Ecto neural progenitor cell (in vitro differentiated cells): ENCODE measurements around the gene LMBR1.
"Not testable (repeated sequence)": the region's sequence is repeated elsewhere in the genome, so short reads cannot be mapped to it uniquely, and the experiment has no call there.

Experiments
- DNase-seq: peaks from one replicate; pipeline ENCODE4 v3.0.0-alpha.2; 2018; ENCODE audit warnings: low spot score

The LMBR1 gene

GRCh38 chr7:156903232-156903909, 10.4 kb upstream of the LMBR1 start:
- no peak for DNase-seq

GRCh38 chr7:156900093-156900492, 7.1 kb upstream of the LMBR1 start:
- not testable (repeated sequence) for DNase-seq

- DNase-seq = no peak
Measured at GRCh38 chr7:156898938-156899337, 6.0 kb upstream of the LMBR1 start.

GRCh38 chr7:156897673-156898072, 4.7 kb upstream of the LMBR1 start:
- no peak for DNase-seq

GRCh38 chr7:156896388-156897022, 3.5 kb upstream of the LMBR1 start:
- no peak for DNase-seq

- DNase-seq = no peak
Measured at GRCh38 chr7:156895024-156895780, 2.2 kb upstream of the LMBR1 start.

GRCh38 chr7:156892081-156892800, 742 bp downstream of the LMBR1 start:
- DNase-seq = peak; percentile 82

GRCh38 chr7:156889746-156890145, 3.2 kb downstream of the LMBR1 start:
- DNase-seq = no peak

- DNase-seq = no peak
Measured at GRCh38 chr7:156889089-156889488, 3.9 kb downstream of the LMBR1 start.

- no peak for DNase-seq
Measured at GRCh38 chr7:156886020-156886795, 6.8 kb downstream of the LMBR1 start.

GRCh38 chr7:156881679-156882078, 11.3 kb downstream of the LMBR1 start:
- DNase-seq = no peak

- no peak for DNase-seq
Measured at GRCh38 chr7:156875766-156876165, 17.2 kb downstream of the LMBR1 start.

- not testable (repeated sequence) for DNase-seq
Measured at GRCh38 chr7:156868363-156868762, 24.6 kb downstream of the LMBR1 start.

GRCh38 chr7:156865493-156865892, 27.5 kb downstream of the LMBR1 start:
- DNase-seq = no peak

GRCh38 chr7:156862022-156862421, 31.0 kb downstream of the LMBR1 start:
- not testable (repeated sequence) for DNase-seq

GRCh38 chr7:156861212-156861611, 31.8 kb downstream of the LMBR1 start:
- no peak for DNase-seq

- DNase-seq = not testable (repeated sequence)
Measured at GRCh38 chr7:156860099-156860498, 32.9 kb downstream of the LMBR1 start.

GRCh38 chr7:156858523-156858922, 34.5 kb downstream of the LMBR1 start:
- no peak for DNase-seq

GRCh38 chr7:156857757-156858156, 35.2 kb downstream of the LMBR1 start:
- DNase-seq = no peak

GRCh38 chr7:156854654-156855053, 38.3 kb downstream of the LMBR1 start:
- no peak for DNase-seq

- DNase-seq = no peak
Measured at GRCh38 chr7:156848979-156849378, 44.0 kb downstream of the LMBR1 start.
